ENCODE measurements around the gene ADAM30.

The ADAM30 gene

DNA sequence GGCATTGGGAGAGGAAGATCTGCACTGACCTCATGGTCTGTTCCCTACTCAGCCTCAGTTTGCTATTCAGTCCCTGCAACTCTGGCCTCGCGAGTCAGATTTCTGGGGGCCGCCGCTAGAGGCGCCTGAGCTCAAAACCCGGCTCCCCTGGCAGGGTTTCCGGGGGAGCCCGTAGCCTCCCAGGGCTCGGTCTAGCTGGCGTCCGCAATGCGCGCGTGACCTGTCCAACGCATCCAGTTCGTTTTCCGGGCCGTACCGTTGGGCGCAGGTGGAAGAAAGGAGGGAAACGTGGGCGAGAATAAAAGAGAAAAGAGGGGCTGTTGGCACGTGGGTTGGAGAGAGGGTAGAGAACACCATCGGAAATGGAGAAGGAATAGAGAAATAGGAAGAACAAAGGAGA lies at the start of gene ADAM30:
TSS of gene ADAM30 (minus strand) at position 213 of the 400 bp plus-strand sequence. CDS start at position 34, 179 bp downstream.
- DNase-seq (ENCODE audit: extremely low read depth in 1 of 2, low read depth in 1 of 2), result no peak

DNA sequence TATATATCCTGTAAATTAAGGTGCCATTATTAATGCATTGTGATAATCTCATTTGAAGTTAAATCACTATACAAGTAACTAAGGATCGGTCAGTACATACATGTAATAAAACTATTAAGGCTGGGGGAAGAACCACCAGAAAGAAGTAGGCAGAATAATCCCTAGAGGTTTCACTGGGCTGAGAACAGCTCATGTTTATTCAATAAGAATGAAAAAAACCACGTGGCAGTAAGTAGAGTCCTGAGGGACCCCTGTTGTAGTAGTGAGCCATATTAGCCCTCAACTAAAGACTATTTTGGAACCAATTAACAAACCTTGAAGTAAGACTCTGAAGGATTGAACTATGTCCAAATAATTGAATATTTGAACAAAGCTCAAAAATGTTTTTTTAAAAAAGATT lies 46.9 kb upstream of the ADAM30 start:
- DNase-seq (ENCODE audit: extremely low read depth in 1 of 2, low read depth in 1 of 2), result no peak

- no peak for DNase-seq (ENCODE audit: extremely low read depth in 1 of 2, low read depth in 1 of 2)
Measured at GRCh38 chr1:119941392-119941791, 45.1 kb upstream of the ADAM30 start.

DNA sequence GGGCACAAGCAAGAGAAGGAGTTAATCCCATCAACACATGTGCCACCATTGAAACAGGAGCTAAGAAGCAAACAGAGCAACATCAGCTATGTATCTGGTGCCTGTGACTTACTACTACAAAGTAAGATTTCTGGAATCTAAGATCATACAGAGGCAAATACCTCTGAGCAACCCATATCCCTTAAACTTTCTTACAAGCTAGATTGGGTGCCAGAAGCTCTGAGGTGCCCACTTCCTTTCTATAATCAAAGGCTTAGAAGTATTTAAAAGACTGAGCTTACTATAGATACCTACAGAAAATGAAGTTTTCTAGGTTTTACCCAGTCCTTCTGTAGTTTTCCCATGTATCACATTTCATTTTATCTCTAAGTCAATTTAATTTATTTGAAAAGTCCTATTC lies 44.4 kb upstream of the ADAM30 start:
- no peak for DNase-seq (ENCODE audit: extremely low read depth in 1 of 2, low read depth in 1 of 2)

DNA sequence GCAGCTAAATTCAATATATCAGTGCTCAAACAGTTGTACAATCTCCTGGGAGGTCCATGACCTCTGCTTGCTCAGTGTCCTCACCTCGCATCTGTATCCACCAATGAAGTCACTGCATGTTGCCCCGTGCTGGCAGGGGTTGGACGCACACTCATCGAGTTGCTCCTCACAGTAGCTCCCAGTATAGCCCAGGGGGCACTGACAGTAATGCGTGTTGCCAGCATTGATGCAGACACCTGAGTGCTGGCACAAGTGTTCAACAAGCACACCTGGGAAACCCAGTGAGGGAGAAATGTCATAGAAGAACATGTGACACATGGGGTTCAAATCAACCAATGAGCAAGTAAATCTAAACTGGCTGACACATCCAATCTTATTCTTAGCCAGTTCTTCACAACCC lies 40.9 kb upstream of the ADAM30 start:
- DNase-seq (ENCODE audit: extremely low read depth in 1 of 2, low read depth in 1 of 2), result no peak

GRCh38 chr1:119935915-119936314 lies 39.6 kb upstream of the ADAM30 start:
- no peak for DNase-seq (ENCODE audit: extremely low read depth in 1 of 2, low read depth in 1 of 2)

DNA sequence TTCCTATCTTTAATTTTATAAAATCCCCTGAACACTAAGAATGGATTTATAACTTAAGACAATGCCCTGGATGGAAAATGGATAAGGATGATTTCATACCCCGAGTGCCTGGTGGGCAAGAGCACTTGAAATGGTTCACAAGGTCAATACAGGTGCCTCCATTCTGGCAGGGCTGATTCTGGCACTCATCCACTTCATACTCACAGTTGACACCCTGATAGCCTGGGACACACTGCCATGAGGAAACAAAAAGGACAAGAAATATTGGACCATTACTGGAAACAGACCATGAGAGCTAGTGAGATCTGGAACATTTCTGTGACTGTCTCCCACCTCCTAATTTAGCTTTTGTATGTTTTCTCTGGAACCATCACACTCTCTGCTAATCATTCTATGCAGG lies 39.1 kb upstream of the ADAM30 start:
- no peak for DNase-seq (ENCODE audit: extremely low read depth in 1 of 2, low read depth in 1 of 2)

GRCh38 chr1:119933397-119933796 lies 37.1 kb upstream of the ADAM30 start:
- DNase-seq (ENCODE audit: extremely low read depth in 1 of 2, low read depth in 1 of 2), result no peak

GRCh38 chr1:119929643-119930315 lies 33.5 kb upstream of the ADAM30 start:
- no peak for DNase-seq (ENCODE audit: extremely low read depth in 1 of 2, low read depth in 1 of 2)

GRCh38 chr1:119926553-119926952 lies 30.2 kb upstream of the ADAM30 start:
- no peak for DNase-seq (ENCODE audit: extremely low read depth in 1 of 2, low read depth in 1 of 2)

DNA sequence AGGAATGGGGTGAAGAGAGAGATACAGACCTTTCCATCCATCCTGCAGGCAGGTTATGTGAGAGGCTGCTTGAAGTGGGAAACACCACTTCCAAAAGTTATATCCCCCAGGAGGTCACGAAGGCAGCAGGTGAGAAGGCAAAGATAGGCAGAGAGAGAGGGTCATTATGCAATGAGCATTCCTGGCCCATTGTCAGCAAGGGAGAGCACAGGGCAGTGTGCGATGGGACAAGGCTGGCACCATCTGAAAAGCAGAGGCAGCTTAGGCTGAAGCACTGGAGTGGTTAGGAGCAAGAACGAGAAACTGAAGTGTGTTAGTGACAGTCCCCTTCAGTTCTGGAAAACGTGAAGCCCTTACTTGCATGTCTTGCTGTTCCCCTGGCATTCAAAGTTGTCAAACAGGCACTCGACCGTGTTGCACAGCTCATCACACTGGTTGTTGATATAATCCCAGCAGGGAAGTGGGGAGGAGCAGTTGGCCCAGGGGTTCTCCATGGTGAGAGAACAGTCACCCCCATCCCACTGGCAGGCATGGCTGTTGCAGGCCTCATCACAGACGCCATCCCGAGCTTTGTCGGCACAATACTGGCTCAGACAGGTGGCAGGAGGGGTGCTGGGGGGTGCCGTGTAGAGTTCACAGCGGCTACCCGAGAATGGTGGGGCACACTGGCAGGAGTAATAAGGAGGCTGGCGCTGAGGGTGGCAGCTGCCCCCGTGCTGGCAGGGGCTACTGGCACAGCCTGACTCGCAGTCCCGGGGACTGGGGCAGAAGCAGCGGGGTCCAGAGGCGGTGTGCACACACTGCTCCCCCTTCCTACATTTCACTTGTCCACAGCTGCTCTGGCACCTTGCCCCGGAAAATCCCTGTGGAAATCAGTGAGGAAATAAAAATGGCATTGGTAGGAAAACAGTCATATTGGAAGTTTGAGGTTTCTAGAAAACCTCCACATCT lies 28.9 kb upstream of the ADAM30 start:
- DNase-seq (ENCODE audit: extremely low read depth in 1 of 2, low read depth in 1 of 2), result no peak

- no peak for DNase-seq (ENCODE audit: extremely low read depth in 1 of 2, low read depth in 1 of 2)
Measured at GRCh38 chr1:119920104-119920968, 24.0 kb upstream of the ADAM30 start.

DNA sequence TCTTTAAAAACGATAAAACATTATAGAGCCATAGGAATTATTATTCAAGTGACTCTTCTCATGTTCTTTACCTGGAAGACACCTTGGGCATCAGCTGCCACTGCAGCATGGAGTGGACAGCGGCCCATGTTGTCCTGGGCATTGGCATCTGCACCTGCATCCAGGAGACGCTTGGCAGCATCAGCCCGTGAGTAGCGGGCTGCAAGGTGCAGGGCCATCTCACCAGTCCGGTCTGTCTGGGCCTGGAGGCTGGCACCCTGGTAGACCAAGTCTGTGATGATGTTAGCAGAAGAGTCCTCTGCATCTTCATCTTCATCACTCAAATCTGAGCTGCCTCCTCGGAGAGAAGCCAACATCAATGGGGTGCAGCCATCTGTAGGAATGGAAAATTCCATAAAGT lies 22.9 kb upstream of the ADAM30 start:
- no peak for DNase-seq (ENCODE audit: extremely low read depth in 1 of 2, low read depth in 1 of 2)

DNA sequence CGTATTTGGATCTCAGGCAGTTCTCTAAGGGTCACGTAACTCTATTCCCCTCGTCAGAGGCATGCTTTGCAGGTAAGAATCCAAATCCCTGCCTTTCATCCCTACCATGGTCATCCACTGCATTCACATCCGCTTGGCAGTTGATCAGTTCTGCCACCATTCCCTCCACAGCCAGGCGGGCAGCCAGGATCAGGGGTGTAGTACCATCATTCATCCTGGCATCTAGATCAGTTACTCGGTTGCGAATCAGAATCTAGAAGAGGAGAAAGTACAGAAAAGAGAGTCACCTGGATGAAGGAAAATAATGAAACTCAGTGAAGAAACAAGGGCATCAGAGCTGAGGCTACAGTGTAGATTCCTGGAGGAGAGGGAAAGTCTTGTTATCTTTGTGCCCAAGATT lies 22.0 kb upstream of the ADAM30 start:
- no peak for DNase-seq (ENCODE audit: extremely low read depth in 1 of 2, low read depth in 1 of 2)

GRCh38 chr1:119917304-119918055 lies 21.2 kb upstream of the ADAM30 start:
- no peak for DNase-seq (ENCODE audit: extremely low read depth in 1 of 2, low read depth in 1 of 2)

DNA sequence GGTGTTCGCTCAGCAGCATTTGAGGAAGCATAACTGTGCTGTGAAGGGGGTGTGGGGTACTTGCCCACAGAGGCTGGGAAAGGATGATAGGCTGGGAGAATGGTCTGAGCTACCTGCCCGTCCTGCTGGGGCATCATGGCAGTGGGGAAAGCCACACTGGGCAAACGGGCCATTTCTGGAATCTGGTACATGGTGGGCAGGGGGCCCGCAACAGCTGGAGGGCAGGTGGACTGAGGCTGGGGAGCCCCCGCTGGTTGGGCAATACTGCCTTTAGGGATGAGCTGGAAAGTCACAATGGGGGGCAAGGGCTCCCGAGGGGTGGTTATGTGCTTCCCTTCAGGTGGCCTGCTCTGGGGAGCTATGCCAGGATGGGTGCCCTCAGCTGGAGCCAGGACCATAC lies 19.2 kb upstream of the ADAM30 start:
- DNase-seq (ENCODE audit: extremely low read depth in 1 of 2, low read depth in 1 of 2), result no peak

DNA sequence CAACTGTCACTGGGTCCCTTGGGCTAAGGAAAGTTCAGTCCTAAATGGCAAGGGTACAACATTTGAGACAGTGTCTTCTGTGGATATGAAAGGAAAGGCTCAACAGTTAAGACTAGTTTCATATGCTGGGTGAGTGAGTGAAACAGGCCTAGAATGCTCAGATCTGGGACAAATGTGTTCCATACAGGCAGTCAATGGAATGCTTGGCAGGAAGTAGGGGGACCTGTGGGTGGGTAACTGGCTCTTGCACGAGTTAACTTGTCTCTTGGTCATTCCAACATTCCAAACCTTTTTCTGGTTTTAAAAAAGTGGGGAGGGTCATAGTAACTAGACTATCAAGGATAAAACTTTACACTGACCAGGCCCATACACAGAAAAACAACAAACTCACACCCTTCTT lies 17.8 kb upstream of the ADAM30 start:
- no peak for DNase-seq (ENCODE audit: extremely low read depth in 1 of 2, low read depth in 1 of 2)

- DNase-seq (ENCODE audit: extremely low read depth in 1 of 2, low read depth in 1 of 2), result no peak
Measured at GRCh38 chr1:119912963-119913362, 16.6 kb upstream of the ADAM30 start.

DNA sequence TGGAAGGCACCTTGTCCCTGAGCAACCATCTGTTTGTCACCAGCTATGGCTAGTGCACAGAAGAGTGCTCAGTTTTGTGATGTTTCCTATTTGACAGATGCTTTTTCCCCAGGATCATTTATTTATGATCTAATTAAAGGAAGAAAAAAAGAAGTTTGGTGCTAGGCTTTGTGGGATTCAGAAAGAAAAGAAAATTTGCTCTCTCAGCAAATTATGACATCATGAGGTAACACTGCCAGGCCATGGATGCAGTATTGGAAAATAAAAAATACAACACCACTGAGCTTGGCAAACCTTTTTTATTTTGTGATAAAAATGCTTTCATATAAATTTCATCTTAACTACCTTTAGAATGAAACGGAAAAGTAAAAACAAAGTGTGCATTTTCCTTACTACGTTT lies 15.5 kb upstream of the ADAM30 start:
- DNase-seq (ENCODE audit: extremely low read depth in 1 of 2, low read depth in 1 of 2), result no peak

- no peak for DNase-seq (ENCODE audit: extremely low read depth in 1 of 2, low read depth in 1 of 2)
Measured at GRCh38 chr1:119910618-119911017, 14.3 kb upstream of the ADAM30 start.
